ENCODE results near the gene ANKS3. TPM values are rescaled to one million over a fixed set of nuclear protein-coding genes. Genes with fewer than 3 reads are reported as not detected.
A peak's percentile ranks its signal among the peaks of the same experiment; 100 is the strongest.

ANKS3 gene
- total RNA-seq, 2 donors from 2014 or later, result 6.7 to 13.5 TPM

DNA sequence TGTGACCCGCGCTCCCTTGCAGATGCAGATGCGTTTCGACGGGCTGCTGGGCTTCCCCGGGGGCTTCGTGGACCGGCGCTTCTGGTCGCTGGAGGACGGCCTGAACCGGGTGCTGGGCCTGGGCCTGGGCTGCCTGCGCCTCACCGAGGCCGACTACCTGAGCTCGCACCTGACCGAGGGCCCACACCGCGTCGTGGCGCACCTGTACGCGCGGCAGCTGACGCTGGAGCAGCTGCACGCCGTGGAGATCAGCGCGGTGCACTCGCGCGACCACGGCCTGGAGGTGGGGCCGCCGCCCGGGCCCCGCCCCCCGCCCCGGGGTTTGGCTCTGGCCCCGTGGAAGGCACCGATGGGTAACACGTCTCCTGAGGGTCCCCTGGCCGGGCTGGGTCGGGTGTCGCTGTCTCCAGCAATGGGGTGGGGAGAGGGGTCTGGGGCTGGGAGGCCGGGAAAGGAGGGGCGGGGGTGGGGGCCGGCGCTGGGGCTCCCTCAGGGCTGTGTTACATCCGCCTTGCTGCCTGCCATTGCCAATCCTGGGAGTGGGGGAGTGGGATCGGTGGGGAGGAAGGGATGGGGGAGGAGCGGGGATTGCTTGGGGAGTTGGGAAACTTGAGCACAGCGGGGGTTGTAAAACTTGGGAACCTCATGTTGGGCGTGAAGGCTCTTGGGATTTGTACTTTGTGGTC lies 40.0 kb downstream of the ANKS3 start:
- no peaks in the 10 kb centered on the region for H3K9me3 ChIP-seq
- peak overlapping the region; percentile 93 to 95 for H3K27ac ChIP-seq
- H3K36me3 ChIP-seq, result peaks cover 34% of the 10 kb centered on the region
- peaks cover 0 to 42% of the 10 kb centered on the region in 2 donors for H3K4me1 ChIP-seq
- H3K27me3 ChIP-seq, result no peaks in the 10 kb centered on the region
- DNase-seq (ENCODE audit: low spot score), result no peak
- TF ChIP-seq, protein P1, sequence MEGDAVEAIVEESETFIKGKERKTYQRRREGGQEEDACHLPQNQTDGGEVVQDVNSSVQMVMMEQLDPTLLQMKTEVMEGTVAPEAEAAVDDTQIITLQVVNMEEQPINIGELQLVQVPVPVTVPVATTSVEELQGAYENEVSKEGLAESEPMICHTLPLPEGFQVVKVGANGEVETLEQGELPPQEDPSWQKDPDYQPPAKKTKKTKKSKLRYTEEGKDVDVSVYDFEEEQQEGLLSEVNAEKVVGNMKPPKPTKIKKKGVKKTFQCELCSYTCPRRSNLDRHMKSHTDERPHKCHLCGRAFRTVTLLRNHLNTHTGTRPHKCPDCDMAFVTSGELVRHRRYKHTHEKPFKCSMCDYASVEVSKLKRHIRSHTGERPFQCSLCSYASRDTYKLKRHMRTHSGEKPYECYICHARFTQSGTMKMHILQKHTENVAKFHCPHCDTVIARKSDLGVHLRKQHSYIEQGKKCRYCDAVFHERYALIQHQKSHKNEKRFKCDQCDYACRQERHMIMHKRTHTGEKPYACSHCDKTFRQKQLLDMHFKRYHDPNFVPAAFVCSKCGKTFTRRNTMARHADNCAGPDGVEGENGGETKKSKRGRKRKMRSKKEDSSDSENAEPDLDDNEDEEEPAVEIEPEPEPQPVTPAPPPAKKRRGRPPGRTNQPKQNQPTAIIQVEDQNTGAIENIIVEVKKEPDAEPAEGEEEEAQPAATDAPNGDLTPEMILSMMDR (IDR thresholded peaks at IDR 0.05), result no peak
- peak overlapping the region; percentile 94 to 100 for H3K4me3 ChIP-seq

DNA sequence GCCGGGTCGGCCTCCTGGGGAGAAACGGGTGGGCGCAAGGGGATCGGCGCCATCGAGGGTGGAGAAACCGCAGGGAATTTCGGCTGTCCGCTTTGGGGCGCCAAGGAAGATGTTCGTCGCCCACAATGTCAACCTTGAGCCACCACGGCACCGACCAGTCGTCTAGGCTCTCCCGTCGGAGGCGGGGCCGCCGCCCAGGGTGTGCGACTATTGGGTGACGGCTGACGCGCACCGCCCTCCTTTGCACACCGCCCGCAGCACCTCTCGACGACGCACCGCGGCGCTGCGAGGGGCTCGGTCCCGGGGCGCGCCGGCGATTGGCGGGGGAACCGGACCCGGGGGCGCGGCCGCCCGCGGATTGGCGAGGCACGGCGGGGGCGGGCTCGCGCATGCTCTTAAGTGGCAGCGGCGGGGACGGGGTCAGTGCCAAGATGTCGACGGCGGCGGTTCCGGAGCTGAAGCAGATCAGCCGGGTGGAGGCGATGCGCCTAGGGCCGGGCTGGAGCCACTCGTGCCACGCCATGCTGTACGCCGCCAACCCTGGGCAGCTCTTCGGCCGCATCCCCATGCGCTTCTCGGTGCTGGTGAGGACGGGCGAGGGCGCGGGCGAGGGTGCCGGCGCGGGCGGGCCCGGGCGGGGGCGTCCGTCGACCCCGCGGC lies 40.6 kb downstream of the ANKS3 start, which contains the start of gene NUDT16L1:
TSS of gene NUDT16L1 (plus strand) at position 267 of the 660 bp plus-strand sequence. CDS start at position 432, 165 bp downstream.
- Histone ChIP-seq H3K27me3 (no peaks in the 10 kb centered on the region), H3K4me3 (peak within 1 kb of the TSS; percentile 94 to 100), H3K9me3 (no peaks in the 10 kb centered on the region), H3K27ac (peak within 1 kb of the TSS; percentile 93 to 95), H3K4me1 (peaks cover 0 to 42% of the 10 kb centered on the region in 2 donors), H3K36me3 (peaks cover 32% of the 10 kb centered on the region)
- TF ChIP-seq, protein P1 (IDR thresholded peaks at IDR 0.05), result peak; percentile 21 to 58
- DNase-seq (ENCODE audit: low spot score), result peak; percentile 96

DNA sequence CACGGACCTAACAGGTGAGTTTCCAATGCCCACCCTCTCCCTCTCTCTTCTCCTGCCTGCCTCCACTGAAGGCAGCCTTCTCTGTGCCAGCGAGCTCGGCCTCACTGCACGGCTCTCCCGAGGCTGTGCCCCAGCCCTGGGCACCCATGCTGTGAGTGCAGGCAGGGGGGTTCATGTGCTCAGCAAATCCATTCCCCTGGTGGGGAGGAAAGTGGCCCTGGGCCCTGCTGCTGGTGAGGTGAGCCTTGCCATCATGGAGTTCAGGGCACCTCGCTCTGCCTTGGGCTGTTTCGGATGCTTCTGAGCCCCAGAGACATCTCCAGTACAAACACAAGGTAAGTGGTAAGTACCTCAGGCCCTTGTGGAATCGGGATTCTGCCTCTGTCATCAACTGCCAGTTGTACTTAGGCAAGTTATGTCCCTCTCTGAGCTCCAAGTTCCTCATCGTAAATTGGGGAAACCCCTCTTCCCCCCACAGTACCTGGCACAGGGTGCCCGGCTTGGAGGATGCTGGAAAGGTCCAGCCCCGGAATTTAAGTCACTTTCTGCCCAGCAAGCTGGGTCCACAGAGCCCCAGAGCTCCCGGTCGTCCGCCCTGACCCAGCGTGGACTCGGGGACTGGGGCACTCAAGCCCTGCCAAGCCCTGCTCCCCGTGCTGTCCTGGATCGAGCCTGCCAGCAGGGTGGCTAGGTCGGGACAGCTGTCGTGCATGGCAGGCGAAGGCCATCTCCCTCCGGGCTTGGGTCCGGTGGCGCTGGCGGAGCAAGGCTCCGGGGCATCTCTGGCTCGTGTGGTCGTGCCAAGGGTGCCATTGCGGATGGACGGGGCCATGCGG lies 41.4 kb downstream of the ANKS3 start:
- H3K9me3 ChIP-seq, result no peaks in the 10 kb centered on the region
- TF ChIP-seq, protein P1 (IDR thresholded peaks at IDR 0.05), result no peak
- H3K36me3 ChIP-seq, result peaks cover 28% of the 10 kb centered on the region
- no peak for DNase-seq (ENCODE audit: low spot score)
- H3K27ac ChIP-seq, result peak overlapping the region; percentile 79 to 83
- H3K27me3 ChIP-seq, result no peaks in the 10 kb centered on the region
- peak overlapping the region; percentile 56 to 100 for H3K4me3 ChIP-seq
- peaks cover 0 to 42% of the 10 kb centered on the region in 2 donors for H3K4me1 ChIP-seq

DNA sequence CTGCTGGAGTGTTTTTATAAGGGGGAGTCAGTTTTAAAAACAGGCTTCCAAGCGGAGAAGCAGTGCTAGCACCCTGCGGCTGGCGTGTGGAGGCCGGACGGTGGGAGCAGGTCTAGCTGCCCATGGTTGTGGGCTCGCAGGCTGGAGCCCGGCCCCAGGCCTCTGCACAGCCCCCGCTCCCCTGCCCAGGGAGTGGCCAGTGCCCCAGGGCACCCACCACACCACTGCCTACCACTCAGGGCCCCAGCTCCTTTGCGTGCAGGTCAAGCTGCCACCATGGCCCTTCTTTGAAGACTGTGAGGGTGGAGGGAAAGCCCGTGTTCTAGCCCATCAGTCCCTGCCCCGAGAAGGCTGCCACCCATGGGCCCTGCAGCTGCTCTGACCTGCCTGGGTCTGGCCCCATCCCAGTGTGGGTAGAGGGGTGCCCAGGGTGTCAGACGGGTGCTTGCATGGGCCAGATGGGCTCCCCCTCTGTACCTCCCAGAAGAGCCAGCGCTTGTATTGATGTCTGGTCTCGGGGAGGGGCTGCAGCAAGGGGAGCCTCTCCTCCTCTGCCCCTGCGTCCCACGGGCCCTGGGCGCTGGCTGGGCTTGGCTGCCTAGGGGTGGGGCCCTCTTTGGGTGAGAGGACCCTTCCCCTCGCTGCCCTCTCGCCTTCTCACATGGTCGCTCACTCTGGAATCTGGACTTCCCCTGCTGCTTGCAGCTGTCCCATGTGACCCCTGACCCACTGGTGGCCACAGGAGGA lies 42.2 kb downstream of the ANKS3 start:
- Histone ChIP-seq H3K4me1 (peaks cover 0 to 41% of the 10 kb centered on the region in 2 donors), H3K4me3 (no peak overlapping the region), H3K27me3 (no peaks in the 10 kb centered on the region), H3K27ac (no peak overlapping the region), H3K36me3 (peaks cover 28% of the 10 kb centered on the region), H3K9me3 (no peaks in the 10 kb centered on the region)
- TF ChIP-seq, protein P1 (IDR thresholded peaks at IDR 0.05), result no peak
- no peak for DNase-seq (ENCODE audit: low spot score)
